HuH-7 (cell line): Measurements from ENCODE around the gene RPS2.

Source experiments
- DNase-seq: peaks from one replicate; pipeline ENCODE4 v3.0.0; 2011; ENCODE audit warnings: low spot score

Gene RPS2

GRCh38 chr16:1981398-1981836 lies 16.8 kb upstream of the RPS2 start, which contains the start of gene NOXO1:
Gene NOXO1, minus strand, starts transcription at chr16:1981469. Its CDS starts 290 bp downstream, at chr16:1981179.
- no peak for DNase-seq

DNA sequence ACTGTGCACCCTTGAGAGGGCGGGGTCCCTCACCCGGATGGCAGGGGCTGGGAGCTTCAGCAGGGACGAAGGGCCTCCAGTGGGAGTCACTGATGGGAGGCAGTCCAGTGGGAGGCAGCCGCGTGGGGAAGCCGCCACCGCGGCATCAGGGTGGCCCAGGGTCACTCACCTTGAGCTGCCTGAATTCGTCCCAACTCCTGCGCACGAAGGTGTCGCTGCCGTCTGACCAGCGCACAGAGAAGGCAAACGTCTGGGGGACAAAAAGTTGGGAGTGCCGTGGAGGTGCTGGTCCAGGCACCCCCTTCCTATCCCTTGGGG lies 16.1 kb upstream of the RPS2 start:
- no peak for DNase-seq

DNA sequence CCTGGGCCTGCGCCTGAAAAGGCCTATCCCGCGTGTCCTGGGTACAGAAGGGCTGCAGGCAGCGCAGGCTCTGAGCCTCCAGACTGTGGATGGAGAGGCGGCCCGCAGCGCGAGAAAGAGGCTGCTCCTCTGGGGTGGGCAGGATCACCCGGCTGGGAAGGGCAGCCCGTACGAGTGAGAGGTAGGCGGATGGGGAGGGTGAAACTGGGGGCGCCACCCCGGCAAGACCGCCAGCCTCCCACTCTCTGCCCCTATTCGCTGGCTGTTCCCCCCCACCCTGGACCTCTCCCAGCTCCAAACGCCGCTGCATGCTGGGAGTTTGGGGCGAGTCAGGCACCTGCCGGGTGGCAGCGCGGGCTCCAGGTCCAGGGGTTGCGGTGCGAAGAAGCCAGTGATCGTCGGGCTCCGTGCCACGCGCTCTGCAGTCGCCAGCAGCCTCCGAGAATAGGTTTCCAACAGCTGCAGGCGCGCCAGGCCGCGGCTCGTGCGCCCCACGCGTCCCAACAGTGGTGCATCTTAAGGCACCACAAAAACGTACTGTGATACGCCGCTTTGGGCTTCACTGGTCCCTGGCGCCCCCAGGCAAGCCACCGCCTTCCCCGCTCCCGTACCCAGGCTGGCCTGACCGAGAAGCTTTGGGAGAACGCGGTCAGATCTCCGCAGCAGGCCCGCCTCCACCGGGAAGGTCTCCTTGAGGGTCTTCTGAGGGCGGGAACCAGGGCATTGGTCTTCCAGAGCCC lies 15.6 kb upstream of the RPS2 start:
- no peak for DNase-seq

DNA sequence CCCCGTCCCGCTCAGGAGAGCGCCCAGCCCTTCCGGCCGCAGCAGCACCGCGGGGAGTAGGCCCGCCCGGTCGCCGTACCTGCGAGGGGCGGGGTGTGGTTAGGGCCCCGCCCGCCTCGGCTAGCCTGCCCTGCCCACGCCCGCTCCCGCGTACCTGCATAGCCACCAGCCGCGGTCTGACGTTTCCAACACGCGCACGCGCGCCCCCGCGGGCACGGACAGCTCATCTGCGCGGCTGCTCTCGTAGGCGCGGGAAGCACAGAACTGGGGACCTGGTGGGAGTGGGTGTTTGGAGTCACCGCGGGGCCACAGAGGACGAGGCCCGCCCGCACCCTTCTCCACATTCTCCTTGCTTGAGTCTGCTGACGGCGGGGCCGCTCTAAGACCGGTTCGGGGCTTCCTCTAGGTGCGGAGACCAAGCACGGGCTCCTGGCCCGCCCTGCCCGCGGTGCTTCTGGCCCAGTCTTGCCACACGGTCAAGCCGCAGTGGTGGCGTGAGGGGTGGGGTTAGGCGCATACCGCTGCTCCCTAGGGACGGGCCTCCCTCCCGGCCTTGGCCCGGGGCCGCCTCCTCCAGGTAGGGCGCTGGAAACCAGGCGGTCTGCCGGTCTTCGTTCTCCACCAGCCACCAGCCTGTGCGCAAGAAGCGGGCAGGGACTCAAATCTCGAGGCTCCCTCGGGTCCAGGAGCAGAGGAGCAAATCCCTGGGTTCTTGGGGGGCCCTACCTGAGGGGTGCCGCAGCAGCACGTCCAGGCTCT lies 14.8 kb upstream of the RPS2 start:
- no peak for DNase-seq

- no peak for DNase-seq
These were observed 14.0 kb upstream of the RPS2 start for GRCh38 chr16:1978476-1979120.

GRCh38 chr16:1977875-1978268 lies 13.2 kb upstream of the RPS2 start:
- no peak for DNase-seq

DNA sequence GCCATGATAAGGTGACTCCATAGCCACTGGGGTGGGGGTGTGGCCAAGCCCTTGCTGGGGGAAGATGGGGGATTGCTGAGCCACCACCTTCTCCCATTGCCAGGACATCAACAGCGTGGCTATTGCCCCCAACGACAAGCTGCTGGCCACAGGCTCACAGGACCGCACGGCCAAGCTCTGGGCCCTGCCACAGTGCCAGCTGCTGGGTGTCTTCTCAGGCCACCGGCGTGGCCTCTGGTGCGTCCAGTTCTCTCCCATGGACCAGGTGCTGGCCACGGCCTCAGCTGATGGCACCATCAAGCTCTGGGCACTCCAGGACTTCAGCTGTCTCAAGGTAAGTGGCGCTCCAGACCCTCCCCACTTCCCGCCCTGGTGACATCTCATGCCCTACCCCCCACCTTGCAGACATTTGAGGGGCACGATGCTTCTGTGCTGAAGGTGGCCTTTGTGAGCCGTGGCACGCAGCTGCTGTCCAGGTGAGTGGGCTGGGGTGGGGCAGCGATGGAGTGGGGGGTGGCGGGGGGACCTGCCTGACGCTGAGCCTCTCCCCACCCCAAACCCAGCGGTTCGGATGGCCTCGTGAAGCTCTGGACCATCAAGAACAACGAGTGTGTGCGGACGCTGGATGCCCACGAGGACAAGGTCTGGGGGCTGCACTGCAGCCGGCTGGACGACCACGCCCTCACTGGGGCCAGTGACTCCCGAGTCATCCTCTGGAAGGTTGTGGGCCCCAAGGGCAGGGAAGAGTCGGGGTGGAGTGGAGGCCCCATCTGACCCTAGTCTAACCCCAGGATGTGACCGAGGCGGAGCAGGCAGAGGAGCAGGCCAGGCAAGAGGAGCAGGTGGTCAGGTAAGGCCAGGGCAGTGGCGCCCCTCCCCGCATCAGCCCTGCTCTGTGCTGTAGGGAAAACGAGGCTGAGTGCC lies 12.6 kb upstream of the RPS2 start:
- DNase-seq: no peak

GRCh38 chr16:1976216-1976520 lies 11.5 kb upstream of the RPS2 start:
- no peak for DNase-seq

DNA sequence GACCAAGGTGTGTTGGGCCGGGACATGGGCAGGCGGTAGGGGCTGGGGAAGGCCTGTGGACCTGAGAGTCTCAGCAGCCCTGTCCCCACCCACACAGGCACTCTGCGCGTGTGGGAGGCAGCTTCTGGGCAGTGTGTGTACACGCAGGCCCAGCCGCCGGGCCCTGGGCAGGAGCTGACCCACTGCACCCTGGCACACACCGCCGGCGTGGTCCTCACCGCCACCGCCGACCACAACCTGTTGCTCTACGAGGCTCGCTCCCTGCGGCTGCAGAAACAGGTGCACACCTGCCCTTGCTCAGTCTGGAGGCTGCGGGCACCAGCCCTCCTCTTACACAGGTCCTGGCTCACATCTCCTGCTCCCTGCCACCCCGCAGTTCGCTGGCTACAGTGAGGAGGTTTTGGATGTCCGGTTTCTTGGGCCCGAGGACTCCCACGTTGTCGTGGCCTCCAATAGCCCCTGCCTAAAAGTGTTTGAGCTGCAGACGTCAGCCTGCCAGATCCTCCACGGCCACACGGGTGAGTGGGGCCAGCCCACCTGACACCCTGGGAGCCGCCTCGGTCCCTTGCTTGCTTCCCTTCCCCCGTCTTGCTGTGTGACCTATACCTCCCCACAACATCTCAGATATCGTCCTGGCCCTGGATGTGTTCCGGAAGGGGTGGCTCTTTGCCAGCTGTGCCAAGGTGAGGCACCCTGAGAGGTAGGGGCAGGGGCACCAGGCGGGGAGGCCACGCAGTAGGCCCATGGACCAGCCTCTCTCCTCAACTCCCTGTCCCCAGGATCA lies 11.0 kb upstream of the RPS2 start:
- no peak for DNase-seq

- no peak for DNase-seq
These were observed 9.8 kb upstream of the RPS2 start for GRCh38 chr16:1974157-1975070.

DNA sequence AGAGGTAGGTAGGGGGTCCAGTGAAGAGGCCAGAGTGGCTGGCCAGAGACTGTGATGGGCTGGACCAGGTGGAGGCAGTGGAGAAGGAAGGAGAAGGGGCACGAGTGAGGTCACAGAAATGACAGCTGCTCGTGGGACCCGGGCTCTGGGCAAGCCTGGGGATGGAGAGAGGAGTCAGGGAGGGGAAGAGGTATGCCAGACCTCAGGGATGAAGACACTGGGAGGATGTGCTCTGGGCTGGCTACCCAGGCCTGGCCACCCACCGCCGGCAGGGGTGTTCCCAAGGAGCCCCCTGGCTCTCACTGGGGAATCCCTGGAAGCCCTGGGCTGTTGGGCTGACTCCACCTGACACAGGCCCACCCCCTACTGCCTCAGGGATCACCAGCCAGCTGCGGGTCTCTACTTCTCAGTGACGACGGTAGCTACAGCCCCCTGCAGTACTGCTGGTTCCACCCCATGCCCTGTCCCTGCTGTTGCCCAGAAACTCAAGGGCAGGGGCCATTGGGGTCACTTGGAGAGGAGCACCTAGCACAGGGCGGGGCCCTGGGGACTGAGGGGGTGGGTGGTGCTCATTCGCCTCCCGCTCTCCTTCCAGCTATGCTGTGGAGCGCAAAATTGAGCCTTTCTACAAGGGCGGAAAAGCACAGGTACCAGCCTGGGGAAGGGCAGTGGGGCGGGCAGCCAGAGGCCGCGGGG lies 9.0 kb upstream of the RPS2 start:
- DNase-seq: no peak

- DNase-seq: no peak
These were observed 7.9 kb upstream of the RPS2 start for GRCh38 chr16:1972490-1972877.

GRCh38 chr16:1971796-1972489 lies 7.3 kb upstream of the RPS2 start, which contains the start of gene TBL3:
Gene TBL3, plus strand, starts transcription at chr16:1972053. Its CDS starts 112 bp downstream, at chr16:1972165.
- DNase-seq: peak; percentile 97

GRCh38 chr16:1968146-1968953 lies 3.7 kb upstream of the RPS2 start:
- DNase-seq: no peak

- no peak for DNase-seq
These were observed 1.8 kb upstream of the RPS2 start, which contains the start of gene RNF151 for GRCh38 chr16:1966460-1966859. Gene RNF151, plus strand, starts transcription at chr16:1966856. Its CDS starts 26 bp downstream, at chr16:1966882.

DNA sequence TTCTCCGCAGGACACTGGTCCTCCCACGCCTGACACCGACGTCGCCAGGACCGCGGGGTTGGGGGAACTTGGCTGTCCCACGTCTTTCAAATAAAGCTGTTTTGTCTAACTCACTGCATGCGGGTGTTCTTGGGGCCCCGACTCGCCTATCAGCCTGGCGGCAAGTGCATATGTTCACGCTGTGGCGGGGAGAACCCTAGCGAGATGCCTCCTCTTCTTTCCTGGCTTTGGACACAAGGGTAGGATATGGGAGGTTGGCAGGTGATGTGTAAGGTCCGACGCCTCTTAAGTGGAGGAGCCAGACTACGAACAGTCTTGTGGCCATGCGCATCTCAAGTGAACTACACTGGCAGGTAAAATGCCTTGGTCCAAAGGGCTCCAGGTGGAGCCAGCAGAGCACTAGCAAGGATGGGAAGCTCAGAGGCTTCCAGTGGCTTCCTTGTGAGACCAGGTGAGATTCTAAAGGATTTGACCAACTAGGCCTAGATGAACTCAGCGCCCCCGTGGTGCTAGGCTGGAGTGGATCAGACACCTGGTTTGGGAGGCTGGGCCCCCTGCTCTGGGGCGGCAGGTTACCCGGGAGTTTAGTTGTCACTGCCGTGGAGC lies 873 bp upstream of the RPS2 start:
- no peak for DNase-seq

- no peak for DNase-seq
These were observed 670 bp downstream of the RPS2 start for GRCh38 chr16:1963806-1964505.
